HuH-7 (cell line): ENCODE data around the gene CCDC24.
A peak's percentile ranks its signal among the peaks of the same experiment; 100 is the strongest.

ENCODE experiments used
- DNase-seq: peaks from one replicate; pipeline ENCODE4 v3.0.0; 2011; ENCODE audit warnings: low spot score

CCDC24 gene

DNA sequence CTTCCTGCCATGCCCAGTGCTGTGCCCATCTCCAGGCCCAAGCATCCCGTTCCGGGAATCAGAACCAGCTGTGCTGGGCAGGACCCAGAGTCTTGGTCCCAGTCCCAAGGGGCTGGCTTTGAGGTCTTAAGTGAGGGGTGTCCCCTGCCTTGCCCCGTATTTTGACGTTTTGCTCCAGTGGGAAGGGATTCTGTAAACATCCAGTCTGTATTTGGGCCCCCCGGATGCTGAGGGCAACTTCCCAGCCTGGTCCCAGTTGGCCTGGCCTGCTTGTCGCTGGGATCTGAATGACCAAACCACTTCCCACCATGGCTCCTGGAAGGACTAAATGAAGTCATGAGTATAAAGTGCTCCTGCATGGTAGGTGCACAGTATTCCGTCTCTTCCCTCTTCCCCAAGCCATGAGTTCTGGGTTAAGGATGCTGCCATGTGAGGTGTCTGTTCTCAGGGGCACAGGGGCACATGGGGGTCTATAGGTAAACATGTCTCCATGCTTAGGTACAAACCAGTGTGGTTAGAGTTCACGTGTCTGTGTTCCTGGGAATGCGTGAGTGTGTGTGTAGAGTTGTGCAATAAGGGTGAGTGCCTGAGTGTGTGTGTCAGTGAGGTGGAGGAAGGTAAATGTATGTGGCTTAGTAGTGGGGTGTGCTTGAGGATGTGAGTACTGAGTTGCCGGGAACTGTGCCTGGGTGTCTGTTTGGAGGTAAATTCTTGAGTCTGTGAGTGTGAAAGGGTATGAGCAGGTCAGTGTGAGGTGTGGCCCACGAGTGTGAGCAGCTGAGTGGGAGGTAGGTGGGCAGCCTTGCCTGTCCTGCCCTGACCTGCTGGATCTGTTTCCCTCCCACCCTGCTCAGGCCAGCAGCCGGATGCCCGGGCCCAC is 10.9 kb upstream of the CCDC24 start:
- DNase-seq, result no peak

DNA sequence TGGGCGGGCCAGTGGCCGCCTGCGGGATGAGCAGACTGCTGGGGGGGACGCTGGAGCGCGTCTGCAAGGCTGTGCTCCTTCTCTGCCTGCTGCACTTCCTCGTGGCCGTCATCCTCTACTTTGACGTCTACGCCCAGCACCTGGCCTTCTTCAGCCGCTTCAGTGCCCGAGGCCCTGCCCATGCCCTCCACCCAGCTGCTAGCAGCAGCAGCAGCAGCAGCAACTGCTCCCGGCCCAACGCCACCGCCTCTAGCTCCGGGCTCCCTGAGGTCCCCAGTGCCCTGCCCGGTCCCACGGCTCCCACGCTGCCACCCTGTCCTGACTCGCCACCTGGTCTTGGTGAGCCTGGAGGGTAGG is 10.3 kb upstream of the CCDC24 start:
- DNase-seq, result no peak

- no peak for DNase-seq
These were observed 9.8 kb upstream of the CCDC24 start for GRCh38 chr1:43981636-43982035.

DNA sequence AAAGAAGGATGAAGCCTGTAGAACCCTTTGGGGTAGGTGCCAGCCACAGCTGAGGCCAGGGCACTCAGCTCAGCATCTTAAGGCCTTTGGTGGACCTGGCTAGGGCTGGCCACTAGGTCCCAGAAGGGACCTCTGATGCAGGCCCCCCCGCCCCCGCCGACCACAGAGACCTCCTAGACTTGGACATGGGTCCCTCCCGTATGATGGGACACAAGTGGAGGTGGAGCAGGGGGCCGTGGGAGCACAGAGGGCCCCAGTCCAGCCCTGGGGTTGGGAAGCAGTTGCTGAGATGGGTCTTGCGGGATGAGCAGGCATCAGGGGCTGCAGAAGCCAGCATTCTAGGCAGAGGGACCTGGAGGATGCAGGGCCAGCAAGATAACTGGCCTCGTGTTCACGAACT is 9.2 kb upstream of the CCDC24 start:
- no peak for DNase-seq

DNA sequence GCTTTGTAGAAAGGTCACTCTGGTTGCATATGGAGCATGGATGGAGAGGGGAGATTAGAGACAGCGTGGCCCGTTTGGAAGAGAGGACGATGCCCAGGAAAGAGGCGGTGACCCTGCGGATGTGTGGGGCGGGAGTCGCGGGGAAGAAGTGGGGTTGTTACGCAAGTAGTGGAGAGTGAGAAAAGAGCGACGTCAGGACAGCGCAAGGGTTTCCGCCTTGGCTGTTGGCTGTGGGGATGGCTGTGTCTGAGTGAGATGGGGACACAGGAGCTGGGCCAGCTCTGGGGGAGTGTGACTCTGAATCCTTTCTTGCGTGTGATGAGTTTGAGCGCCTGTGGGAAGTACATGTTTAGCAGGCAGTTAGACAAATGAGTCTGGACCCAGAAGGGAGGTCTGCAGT is 8.6 kb upstream of the CCDC24 start:
- DNase-seq, result no peak

DNA sequence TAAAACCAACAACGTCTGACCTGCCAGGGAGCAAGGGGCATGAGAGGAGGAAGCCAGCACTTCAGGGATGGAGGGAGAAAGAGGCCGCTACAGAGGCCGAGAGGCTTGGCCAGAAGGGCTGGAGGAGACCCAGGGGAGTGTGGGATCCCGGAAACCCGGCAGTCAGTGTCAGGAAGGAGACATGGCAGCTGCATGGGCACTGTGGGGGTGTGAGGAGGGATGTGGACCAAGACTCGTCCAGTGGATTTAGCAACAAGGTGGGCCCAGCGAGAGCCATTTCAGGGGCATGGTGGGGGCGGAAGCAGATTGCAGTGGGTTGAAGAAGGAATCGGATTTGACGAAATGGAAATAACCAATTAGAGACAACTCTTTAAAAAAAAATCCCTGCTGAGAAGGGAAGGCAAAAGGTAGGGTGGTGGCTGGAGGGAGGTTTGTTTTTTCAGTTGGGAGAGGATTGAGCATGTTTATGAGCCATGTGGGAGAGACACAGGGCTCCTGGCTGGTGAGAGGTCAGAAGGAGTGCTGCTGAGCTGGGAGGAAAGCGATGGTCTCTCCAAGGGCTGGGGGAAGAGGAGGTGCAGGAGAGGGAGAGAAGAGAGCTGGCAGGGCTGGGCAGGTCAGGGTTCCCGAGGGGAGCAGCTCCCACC is 8.0 kb upstream of the CCDC24 start:
- DNase-seq, result no peak

GRCh38 chr1:43984855-43985254 is 6.5 kb upstream of the CCDC24 start:
- DNase-seq, result no peak

- no peak for DNase-seq
These were observed 5.3 kb upstream of the CCDC24 start for GRCh38 chr1:43985984-43986595.

GRCh38 chr1:43986712-43987111 is 4.7 kb upstream of the CCDC24 start:
- DNase-seq, result peak; percentile 77

DNA sequence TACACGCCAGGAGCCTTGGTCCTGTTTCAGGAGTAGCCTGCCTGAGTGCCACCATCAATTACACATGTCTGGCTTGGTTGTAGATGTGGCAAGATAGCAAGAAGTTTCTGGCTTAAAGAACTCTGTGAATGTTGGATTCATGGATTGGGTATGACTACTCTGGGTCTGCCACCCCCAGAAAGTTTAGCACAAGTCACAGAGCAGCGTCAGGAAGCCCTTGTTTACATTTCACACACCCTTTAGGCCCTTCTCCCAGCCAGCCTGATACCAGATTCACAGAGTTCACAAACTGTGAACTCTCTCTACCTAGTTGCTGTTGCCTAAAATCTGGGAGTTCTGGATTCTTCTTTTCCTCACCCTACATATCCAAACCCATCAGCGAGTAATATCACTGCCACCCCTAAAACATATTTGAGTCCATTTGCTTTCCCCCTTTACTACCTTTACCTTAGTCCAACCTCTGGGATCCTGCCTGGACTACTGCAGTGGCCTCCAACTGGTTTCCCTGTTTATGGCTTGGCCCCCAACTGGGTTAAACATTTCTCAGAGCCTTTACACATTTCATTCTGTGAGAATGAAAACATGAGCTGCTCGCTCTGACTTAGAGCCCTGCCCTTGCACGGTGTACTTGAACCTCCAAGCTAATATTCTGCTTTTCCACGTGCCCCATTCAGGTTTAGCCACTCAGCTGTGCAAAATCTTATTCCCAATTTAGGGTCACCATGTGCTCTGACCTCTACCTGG is 4.1 kb upstream of the CCDC24 start:
- no peak for DNase-seq

DNA sequence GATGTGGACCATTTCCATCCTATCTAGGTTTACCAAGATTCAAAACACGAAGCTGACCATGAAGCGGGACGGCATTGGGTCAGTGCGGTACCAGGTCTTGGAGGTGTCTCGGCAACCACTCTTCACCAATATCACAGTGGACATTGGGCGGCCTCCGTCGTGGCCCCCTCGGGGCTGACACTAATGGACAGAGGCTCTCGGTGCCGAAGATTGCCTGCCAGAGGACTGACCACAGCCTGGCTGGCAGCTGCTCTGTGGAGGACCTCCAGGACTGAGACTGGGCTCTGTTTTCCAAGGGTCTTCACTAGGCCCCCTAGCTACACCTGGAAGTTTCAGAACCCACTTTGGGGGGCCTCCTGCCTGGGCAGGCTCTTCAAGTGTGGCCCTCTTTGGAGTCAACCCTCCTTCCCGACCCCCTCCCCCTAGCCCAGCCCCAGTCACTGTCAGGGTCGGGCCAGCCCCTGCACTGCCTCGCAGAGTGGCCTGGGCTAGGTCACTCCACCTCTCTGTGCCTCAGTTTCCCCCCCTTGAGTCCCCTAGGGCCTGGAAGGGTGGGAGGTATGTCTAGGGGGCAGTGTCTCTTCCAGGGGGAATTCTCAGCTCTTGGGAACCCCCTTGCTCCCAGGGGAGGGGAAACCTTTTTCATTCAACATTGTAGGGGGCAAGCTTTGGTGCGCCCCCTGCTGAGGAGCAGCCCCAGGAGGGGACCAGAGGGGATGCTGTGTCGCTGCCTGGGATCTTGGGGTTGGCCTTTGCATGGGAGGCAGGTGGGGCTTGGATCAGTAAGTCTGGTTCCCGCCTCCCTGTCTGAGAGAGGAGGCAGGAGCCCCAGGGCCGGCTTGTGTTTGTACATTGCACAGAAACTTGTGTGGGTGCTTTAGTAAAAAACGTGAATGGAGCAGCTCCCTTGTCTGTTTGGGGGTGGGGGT is 864 bp upstream of the CCDC24 start:
- no peak for DNase-seq

DNA sequence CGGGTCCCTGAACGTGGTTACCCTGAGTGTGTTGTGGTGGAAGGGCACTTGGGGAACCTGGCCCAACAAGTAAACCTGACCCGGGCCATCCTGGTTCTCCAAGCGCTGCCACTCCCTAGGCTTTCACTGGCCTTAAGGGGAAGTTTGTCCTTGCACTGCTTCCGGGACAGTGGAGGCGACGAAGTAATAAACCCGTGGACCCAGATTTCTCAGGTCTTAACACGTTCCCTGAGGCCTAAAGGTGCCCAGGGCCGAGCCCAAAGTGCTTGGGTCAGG is 261 bp upstream of the CCDC24 start:
- no peak for DNase-seq

- no peak for DNase-seq
These were observed 1.0 kb downstream of the CCDC24 start for GRCh38 chr1:43992232-43992995.

GRCh38 chr1:43993206-43993914 is 2.0 kb downstream of the CCDC24 start:
- DNase-seq, result no peak

- DNase-seq, result no peak
These were observed 2.7 kb downstream of the CCDC24 start for GRCh38 chr1:43994071-43994470.

- DNase-seq, result peak; percentile 86
These were observed 3.7 kb downstream of the CCDC24 start for GRCh38 chr1:43994794-43995790.

GRCh38 chr1:43995984-43996732 is 4.8 kb downstream of the CCDC24 start:
- DNase-seq, result no peak

GRCh38 chr1:43996733-43997115 is 5.3 kb downstream of the CCDC24 start:
- no peak for DNase-seq
